ENCODE data around the gene KIF6. TPM values are rescaled to one million over a fixed set of nuclear protein-coding genes. Genes with fewer than 3 reads are reported as not detected.

KIF6 gene
- total RNA-seq, 1 donor from 2014 or later: not detected

GRCh38 chr6:39499053-39499452 lies 226.2 kb downstream of the KIF6 start:
- no peak overlapping the region for H3K4me3 ChIP-seq
- H3K9me3 ChIP-seq: peaks cover 6% of the 10 kb centered on the region
- no peak for DNase-seq (ENCODE audit: extremely low spot score in 2 of 2)
- no peaks in the 10 kb centered on the region for H3K4me1 ChIP-seq
- no peaks in the 10 kb centered on the region for H3K27me3 ChIP-seq
- H3K36me3 ChIP-seq: no peaks in the 10 kb centered on the region
- intact Hi-C loops (cut with DNase I): no loop called here
- no peak overlapping the region for H3K27ac ChIP-seq
- TF ChIP-seq POLR2A (IDR thresholded peaks at IDR 0.05) (no peak), CTCF (IDR thresholded peaks at IDR 0.05) (no peak), POLR2AphosphoS5 (IDR thresholded peaks at IDR 0.05; ENCODE audit: insufficient read depth in 1 of 2, low read depth in 1 of 2) (no peak)

GRCh38 chr6:39498096-39498495 lies 227.1 kb downstream of the KIF6 start:
- Histone ChIP-seq H3K27ac (no peak overlapping the region), H3K36me3 (no peaks in the 10 kb centered on the region), H3K4me1 (no peaks in the 10 kb centered on the region), H3K27me3 (no peaks in the 10 kb centered on the region), H3K4me3 (no peak overlapping the region), H3K9me3 (peaks cover 6% of the 10 kb centered on the region)
- intact Hi-C loops (cut with DNase I): no loop called here
- no peak for DNase-seq (ENCODE audit: extremely low spot score in 2 of 2)
- TF ChIP-seq POLR2A (IDR thresholded peaks at IDR 0.05) (no peak), POLR2AphosphoS5 (IDR thresholded peaks at IDR 0.05; ENCODE audit: insufficient read depth in 1 of 2, low read depth in 1 of 2) (no peak), CTCF (IDR thresholded peaks at IDR 0.05) (no peak)

- TF ChIP-seq CTCF (IDR thresholded peaks at IDR 0.05) (no peak), POLR2AphosphoS5 (IDR thresholded peaks at IDR 0.05; ENCODE audit: insufficient read depth in 1 of 2, low read depth in 1 of 2) (peak; percentile 35 to 55), POLR2A (IDR thresholded peaks at IDR 0.05) (no peak)
- no peak for DNase-seq (ENCODE audit: extremely low spot score in 2 of 2)
- Histone ChIP-seq H3K4me1 (no peaks in the 10 kb centered on the region), H3K27ac (no peak overlapping the region), H3K9me3 (no peaks in the 10 kb centered on the region), H3K4me3 (no peak overlapping the region), H3K36me3 (no peaks in the 10 kb centered on the region), H3K27me3 (no peaks in the 10 kb centered on the region)
- intact Hi-C loops (cut with DNase I): no loop called here
Observed at GRCh38 chr6:39496915-39497314, 228.3 kb downstream of the KIF6 start.

- no peaks in the 10 kb centered on the region for H3K36me3 ChIP-seq
- DNase-seq (ENCODE audit: extremely low spot score in 2 of 2): no peak
- no peak overlapping the region for H3K27ac ChIP-seq
- H3K9me3 ChIP-seq: no peaks in the 10 kb centered on the region
- no peaks in the 10 kb centered on the region for H3K27me3 ChIP-seq
- H3K4me3 ChIP-seq: no peak overlapping the region
- intact Hi-C loops (cut with DNase I): no loop called here
- no peak for TF ChIP-seq POLR2AphosphoS5 (IDR thresholded peaks at IDR 0.05; ENCODE audit: insufficient read depth in 1 of 2, low read depth in 1 of 2)
- no peak for TF ChIP-seq POLR2A (IDR thresholded peaks at IDR 0.05)
- no peak for TF ChIP-seq CTCF (IDR thresholded peaks at IDR 0.05)
- no peaks in the 10 kb centered on the region for H3K4me1 ChIP-seq
Observed at GRCh38 chr6:39496456-39496855, 228.8 kb downstream of the KIF6 start.

GRCh38 chr6:39495640-39496039 lies 229.6 kb downstream of the KIF6 start:
- no peak for DNase-seq (ENCODE audit: extremely low spot score in 2 of 2)
- Histone ChIP-seq H3K9me3 (no peaks in the 10 kb centered on the region), H3K27ac (no peak overlapping the region), H3K27me3 (no peaks in the 10 kb centered on the region), H3K4me1 (no peaks in the 10 kb centered on the region), H3K36me3 (no peaks in the 10 kb centered on the region), H3K4me3 (no peak overlapping the region)
- intact Hi-C loops (cut with DNase I): no loop called here
- TF ChIP-seq CTCF (IDR thresholded peaks at IDR 0.05): no peak
- TF ChIP-seq POLR2AphosphoS5 (IDR thresholded peaks at IDR 0.05; ENCODE audit: insufficient read depth in 1 of 2, low read depth in 1 of 2): no peak
- no peak for TF ChIP-seq POLR2A (IDR thresholded peaks at IDR 0.05)
